ENCODE measurements around the gene RAI1.

The RAI1 gene

GRCh38 chr17:17770632-17771044 is 89.4 kb downstream of the RAI1 start:
- no peak for DNase-seq

GRCh38 chr17:17771498-17772201 is 90.4 kb downstream of the RAI1 start:
- DNase-seq, result no peak

- DNase-seq, result no peak
Measured at GRCh38 chr17:17772231-17772630, 91.0 kb downstream of the RAI1 start.

- DNase-seq, result no peak
Measured at GRCh38 chr17:17774009-17774881, 93.0 kb downstream of the RAI1 start.

- DNase-seq, result no peak
Measured at GRCh38 chr17:17776889-17777288, 95.6 kb downstream of the RAI1 start.

- no peak for DNase-seq
Measured at GRCh38 chr17:17778308-17779014, 97.2 kb downstream of the RAI1 start.

GRCh38 chr17:17779015-17779611 is 97.9 kb downstream of the RAI1 start:
- DNase-seq, result no peak

GRCh38 chr17:17780922-17781590 is 99.8 kb downstream of the RAI1 start:
- no peak for DNase-seq

- DNase-seq, result peak; percentile 49
Measured at GRCh38 chr17:17781591-17782496, 100.6 kb downstream of the RAI1 start.

- no peak for DNase-seq
Measured at GRCh38 chr17:17782523-17783115, 101.4 kb downstream of the RAI1 start.

GRCh38 chr17:17783116-17783824 is 102.0 kb downstream of the RAI1 start:
- DNase-seq, result peak; percentile 59

- DNase-seq, result peak; percentile 20
Measured at GRCh38 chr17:17783825-17784656, 102.8 kb downstream of the RAI1 start.

- no peak for DNase-seq
Measured at GRCh38 chr17:17784657-17785267, 103.5 kb downstream of the RAI1 start.

- no peak for DNase-seq
Measured at GRCh38 chr17:17785407-17785806, 104.1 kb downstream of the RAI1 start.

- no peak for DNase-seq
Measured at GRCh38 chr17:17786998-17787397, 105.7 kb downstream of the RAI1 start.

- DNase-seq, result no peak
Measured at GRCh38 chr17:17787568-17787967, 106.3 kb downstream of the RAI1 start.

GRCh38 chr17:17788967-17789366 is 107.7 kb downstream of the RAI1 start:
- no peak for DNase-seq

GRCh38 chr17:17789410-17789809 is 108.2 kb downstream of the RAI1 start:
- no peak for DNase-seq

Data from stimulated activated CD4-positive, alpha-beta T cell treated with anti-CD3 and anti-CD28 coated beads, Interleukin-4, amount 100 ng/mL, for 1 hour (primary cell).